Colonic mucosa (tissue), 4 donors: ENCODE measurements around the gene ACADM. TPM values are rescaled to one million over a fixed set of nuclear protein-coding genes. Genes with fewer than 3 reads are reported as not detected.
"Not testable (repeated sequence)": the region's sequence is repeated elsewhere in the genome, so short reads cannot be mapped to it uniquely, and the experiment has no call there.

Source experiments
- DNase-seq: peaks from one replicate; pipeline ENCODE4 v3.0.0-alpha.2; 2020
- H3K27ac ChIP-seq: fragments of 200-600 bp; one replicate; pipeline ENCODE4 v1.8.0; 2021
- H3K27me3 ChIP-seq: fragments of 200-600 bp; one replicate; pipeline ENCODE4 v1.8.0; 2021
- H3K36me3 ChIP-seq: fragments of 200-600 bp; one replicate; pipeline ENCODE4 v1.8.0; 2021
- H3K4me1 ChIP-seq: fragments of 200-600 bp; one replicate; pipeline ENCODE4 v1.8.0; 2021; ENCODE audit warnings: mild to moderate bottlenecking
- H3K4me3 ChIP-seq: fragments of 200-600 bp; one replicate; pipeline ENCODE4 v1.8.0; 2021
- H3K9ac ChIP-seq, 2 donors: one replicate each; pipeline ENCODE4 v1.7.0; 2013; ENCODE audit warnings: control low read depth in 2 of 2, low read depth in 2 of 2, low read length in 2 of 2
- H3K9me3 ChIP-seq: fragments of 200-600 bp; one replicate; pipeline ENCODE4 v1.8.0; 2021
- CTCF ChIP-seq: fragments of 200-600 bp; IDR thresholded peaks from one replicate; pipeline ENCODE4 v1.8.0; 2022; ENCODE audit warnings: antibody characterized with exemption, mild to moderate bottlenecking
- intact Hi-C: fragments of 100-400 bp; cut with DNase I; formaldehyde crosslinking; loops from one replicate; pipeline ENCODE4 v1.14.1; 2022
- total RNA-seq, 2 donors: library from RNA; stranded (reverse); fragmentation: NEBNext Ultra II Directional in 1 of 2; extraction: Animal tissue kit (Norgen Biotek cat#: 25700) in 1 of 2; gene quantifications; one replicate each; pipeline ENCODE4 v1.2.1, GENCODE V29; 2021
- donor health status: healthy.
- donor health status: DM: no; HTN: no; CAD: no.
- donor health status: DM: no; HTN: no; CAD: no.

The ACADM gene
- total RNA-seq, 2 donors from 2014 or later, result 38.2 to 68.9 TPM

GRCh38 chr1:75733661-75734060 lies 9.2 kb downstream of the ACADM start:
- Histone ChIP-seq H3K36me3 (no peaks in the 10 kb centered on the region), H3K4me3 (no peak overlapping the region), H3K9me3 (no peaks in the 10 kb centered on the region), H3K9ac (no peak overlapping the region), H3K27ac (no peak overlapping the region), H3K27me3 (no peaks in the 10 kb centered on the region), H3K4me1 (no peaks in the 10 kb centered on the region)
- intact Hi-C loops, result no loop called here
- DNase-seq, result no peak
- no peak for TF ChIP-seq CTCF

- Histone ChIP-seq H3K27ac (no peak overlapping the region), H3K9ac (no peak overlapping the region), H3K4me1 (no peaks in the 10 kb centered on the region), H3K36me3 (no peaks in the 10 kb centered on the region), H3K9me3 (no peaks in the 10 kb centered on the region), H3K27me3 (no peaks in the 10 kb centered on the region), H3K4me3 (no peak overlapping the region)
- TF ChIP-seq CTCF, result no peak
- no peak for DNase-seq
- intact Hi-C loops, result no loop called here
These were observed 11.5 kb downstream of the ACADM start for GRCh38 chr1:75736016-75736415.

DNA sequence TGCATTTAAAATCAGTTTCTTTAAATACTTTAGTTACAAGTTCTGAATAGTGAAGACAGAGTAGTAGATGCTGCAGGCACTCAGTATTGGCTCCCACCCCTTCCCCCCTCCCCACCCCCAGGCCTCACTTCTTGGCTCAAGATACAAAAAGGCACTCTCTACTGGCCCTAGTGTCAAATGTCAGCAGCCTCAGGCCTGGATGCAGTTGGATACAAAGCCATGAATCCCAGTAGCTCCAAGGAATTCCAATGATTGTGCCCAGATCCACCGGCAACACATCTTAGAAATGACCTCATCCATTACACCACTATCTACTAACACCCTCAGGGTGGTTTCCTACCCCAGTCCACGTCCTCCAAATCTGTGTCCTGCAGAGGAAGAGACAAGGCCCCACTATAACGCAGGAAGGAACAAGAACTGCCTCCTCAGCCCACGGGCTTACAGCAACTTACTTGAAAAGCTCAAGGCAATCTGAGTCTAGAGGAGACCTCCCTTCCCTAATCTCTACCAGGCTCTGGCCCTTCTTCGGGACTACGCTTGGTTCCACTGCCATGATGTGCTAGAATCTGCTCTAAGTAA lies 17.6 kb downstream of the ACADM start:
- Histone ChIP-seq H3K4me1 (no peaks in the 10 kb centered on the region), H3K4me3 (no peak overlapping the region), H3K9me3 (no peaks in the 10 kb centered on the region), H3K36me3 (no peaks in the 10 kb centered on the region), H3K9ac (no peak overlapping the region), H3K27ac (no peak overlapping the region), H3K27me3 (no peaks in the 10 kb centered on the region)
- DNase-seq, result no peak
- intact Hi-C loops, result no loop called here
- no peak for TF ChIP-seq CTCF

DNA sequence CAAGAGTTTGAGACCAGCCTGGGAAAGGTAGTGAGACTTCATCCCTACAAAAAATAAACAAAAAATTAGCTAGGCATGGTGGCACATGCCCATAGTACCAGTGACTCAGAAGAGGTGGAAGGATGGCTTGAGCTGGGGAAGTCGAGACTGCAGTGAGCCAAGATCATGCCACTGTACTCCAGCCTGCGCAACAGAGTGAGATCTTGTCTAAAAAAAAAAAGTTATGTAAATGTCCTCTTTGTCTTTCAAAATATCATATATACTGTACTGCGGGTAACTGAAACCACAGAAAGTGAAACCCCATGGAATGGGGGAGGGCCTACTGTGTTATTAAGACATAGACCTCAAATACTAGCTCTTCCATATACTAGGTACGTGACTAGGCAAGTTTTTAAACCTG lies 20.8 kb downstream of the ACADM start:
- Histone ChIP-seq H3K9me3 (no peaks in the 10 kb centered on the region), H3K9ac (no peak overlapping the region), H3K4me3 (no peak overlapping the region), H3K36me3 (peaks cover 1% of the 10 kb centered on the region), H3K4me1 (no peaks in the 10 kb centered on the region), H3K27me3 (no peaks in the 10 kb centered on the region), H3K27ac (no peak overlapping the region)
- DNase-seq, result no peak
- TF ChIP-seq CTCF, result no peak
- intact Hi-C loops, result no loop called here

- H3K36me3 ChIP-seq, H3K27ac ChIP-seq, H3K4me3 ChIP-seq, intact Hi-C loops, H3K4me1 ChIP-seq, H3K9me3 ChIP-seq, H3K9ac ChIP-seq, H3K27me3 ChIP-seq, DNase-seq: not testable (repeated sequence)
These were observed 32.7 kb downstream of the ACADM start for GRCh38 chr1:75757210-75757609.

- DNase-seq, H3K27me3 ChIP-seq, H3K9ac ChIP-seq, intact Hi-C loops, H3K27ac ChIP-seq, H3K4me3 ChIP-seq, H3K36me3 ChIP-seq, H3K4me1 ChIP-seq, H3K9me3 ChIP-seq: not testable (repeated sequence)
These were observed 34.0 kb downstream of the ACADM start for GRCh38 chr1:75758543-75758942.
